ENCODE data around the gene STYK1. TPM values are rescaled to one million over a fixed set of nuclear protein-coding genes. Genes with fewer than 3 reads are reported as not detected.

The STYK1 gene
- total and polyA plus RNA-seq, 2 donors (not counting 1 experiment from before 2014, with no cell fraction given) = 0.41 TPM; not detected in 1

GRCh38 chr12:10708862-10709261 is 35.0 kb upstream of the STYK1 start:
- Histone ChIP-seq H3K4me2 (ENCODE audit: extremely low read depth, insufficient read depth, low read length) (no peak overlapping the region), H3K4me1 (ENCODE audit: control insufficient read depth, extremely low read depth, insufficient read depth, low read length) (no peaks in the 10 kb centered on the region), H3K4me3 (replicated peaks in 1 of 4; ENCODE audit: control extremely low read depth in 1 of 4, insufficient read depth in 1 of 4, low read depth in 3 of 4, low read length in 4 of 4) (no peak overlapping the region), H3K9ac (ENCODE audit: insufficient read depth, low read length) (no peak overlapping the region), H3K79me2 (ENCODE audit: control insufficient read depth, insufficient read depth, low read length) (peaks cover 5% of the 10 kb centered on the region), H3K27ac (ENCODE audit: insufficient read depth, low read length) (no peak overlapping the region), H3K27me3 (ENCODE audit: control insufficient read depth, insufficient read depth, low read length) (no peaks in the 10 kb centered on the region), H3K36me3 (ENCODE audit: control insufficient read depth, insufficient read depth, low read length) (peaks cover 14% of the 10 kb centered on the region), H2AFZ (ENCODE audit: low read length) (no peak overlapping the region), H3K9me3 (ENCODE audit: control insufficient read depth, insufficient read depth, low read depth, low read length) (no peaks in the 10 kb centered on the region), H4K20me1 (ENCODE audit: control insufficient read depth, extremely low read depth, insufficient read depth, low read length) (no peaks in the 10 kb centered on the region)
- TF ChIP-seq EZH2 (IDR thresholded peaks at IDR 0.05; ENCODE audit: low read length, missing control alignments) (no peak), CTCF (conservative IDR thresholded peaks at IDR 0.05 in 1 of 2, IDR thresholded peaks at IDR 0.05 in 1 of 2; ENCODE audit: low read depth in 1 of 2, low read length in 2 of 2) (no peak)
- no peak for DNase-seq (ENCODE audit: low read depth in 2 of 2)

DNA sequence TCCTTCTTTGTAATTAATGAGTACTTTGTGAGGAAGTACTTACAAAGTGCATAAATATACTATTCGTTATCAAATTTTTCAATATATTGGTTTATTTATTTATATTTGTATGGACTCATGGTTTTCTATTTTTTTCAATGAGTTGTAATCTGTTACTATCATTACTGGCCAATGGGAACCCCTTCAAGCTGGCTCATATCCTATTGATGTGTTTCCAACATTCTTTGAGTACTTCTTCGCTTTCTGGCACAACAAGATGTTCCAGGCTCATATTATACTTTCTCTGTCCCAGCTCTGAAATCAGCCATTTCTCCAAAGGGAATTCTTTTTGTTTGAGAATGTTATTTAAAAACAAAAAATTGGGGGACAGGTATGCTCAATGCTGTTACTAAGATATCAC is 31.8 kb upstream of the STYK1 start:
- no peak overlapping the region for H3K4me2 ChIP-seq (ENCODE audit: extremely low read depth, insufficient read depth, low read length)
- H3K27ac ChIP-seq (ENCODE audit: insufficient read depth, low read length) = no peak overlapping the region
- no peaks in the 10 kb centered on the region for H3K9me3 ChIP-seq (ENCODE audit: control insufficient read depth, insufficient read depth, low read depth, low read length)
- no peaks in the 10 kb centered on the region for H4K20me1 ChIP-seq (ENCODE audit: control insufficient read depth, extremely low read depth, insufficient read depth, low read length)
- H3K36me3 ChIP-seq (ENCODE audit: control insufficient read depth, insufficient read depth, low read length) = peaks cover 5% of the 10 kb centered on the region
- no peak overlapping the region for H2AFZ ChIP-seq (ENCODE audit: low read length)
- peaks cover 4% of the 10 kb centered on the region for H3K79me2 ChIP-seq (ENCODE audit: control insufficient read depth, insufficient read depth, low read length)
- H3K4me3 ChIP-seq (replicated peaks in 1 of 4; ENCODE audit: control extremely low read depth in 1 of 4, insufficient read depth in 1 of 4, low read depth in 3 of 4, low read length in 4 of 4) = no peak overlapping the region
- no peak overlapping the region for H3K9ac ChIP-seq (ENCODE audit: insufficient read depth, low read length)
- TF ChIP-seq CTCF (conservative IDR thresholded peaks at IDR 0.05 in 1 of 2, IDR thresholded peaks at IDR 0.05 in 1 of 2; ENCODE audit: low read depth in 1 of 2, low read length in 2 of 2) (no peak), EZH2 (IDR thresholded peaks at IDR 0.05; ENCODE audit: low read length, missing control alignments) (no peak)
- DNase-seq (ENCODE audit: low read depth in 2 of 2) = peak; percentile 56 to 62
- no peaks in the 10 kb centered on the region for H3K27me3 ChIP-seq (ENCODE audit: control insufficient read depth, insufficient read depth, low read length)
- peaks cover 2% of the 10 kb centered on the region for H3K4me1 ChIP-seq (ENCODE audit: control insufficient read depth, extremely low read depth, insufficient read depth, low read length)

- no peaks in the 10 kb centered on the region for H3K27me3 ChIP-seq (ENCODE audit: control insufficient read depth, insufficient read depth, low read length)
- no peak overlapping the region for H3K4me3 ChIP-seq (replicated peaks in 1 of 4; ENCODE audit: control extremely low read depth in 1 of 4, insufficient read depth in 1 of 4, low read depth in 3 of 4, low read length in 4 of 4)
- H4K20me1 ChIP-seq (ENCODE audit: control insufficient read depth, extremely low read depth, insufficient read depth, low read length) = no peaks in the 10 kb centered on the region
- TF ChIP-seq EZH2 (IDR thresholded peaks at IDR 0.05; ENCODE audit: low read length, missing control alignments) (no peak), CTCF (conservative IDR thresholded peaks at IDR 0.05 in 1 of 2, IDR thresholded peaks at IDR 0.05 in 1 of 2; ENCODE audit: low read depth in 1 of 2, low read length in 2 of 2) (no peak)
- no peak overlapping the region for H3K27ac ChIP-seq (ENCODE audit: insufficient read depth, low read length)
- no peaks in the 10 kb centered on the region for H3K9me3 ChIP-seq (ENCODE audit: control insufficient read depth, insufficient read depth, low read depth, low read length)
- H3K79me2 ChIP-seq (ENCODE audit: control insufficient read depth, insufficient read depth, low read length) = no peaks in the 10 kb centered on the region
- no peak overlapping the region for H3K4me2 ChIP-seq (ENCODE audit: extremely low read depth, insufficient read depth, low read length)
- H2AFZ ChIP-seq (ENCODE audit: low read length) = no peak overlapping the region
- H3K9ac ChIP-seq (ENCODE audit: insufficient read depth, low read length) = no peak overlapping the region
- peaks cover 2% of the 10 kb centered on the region for H3K4me1 ChIP-seq (ENCODE audit: control insufficient read depth, extremely low read depth, insufficient read depth, low read length)
- H3K36me3 ChIP-seq (ENCODE audit: control insufficient read depth, insufficient read depth, low read length) = peaks cover 5% of the 10 kb centered on the region
- DNase-seq (ENCODE audit: low read depth in 2 of 2) = no peak
Measured at GRCh38 chr12:10701843-10702242, 28.0 kb upstream of the STYK1 start.

All from fibroblast of lung (primary cell).